HepG2 (cell line): ENCODE data around the gene CERT1. TPM values are rescaled to one million over a fixed set of nuclear protein-coding genes. Genes with fewer than 3 reads are reported as not detected.
"Not testable (repeated sequence)": the region's sequence is repeated elsewhere in the genome, so short reads cannot be mapped to it uniquely, and the experiment has no call there.

Source experiments
- ATAC-seq: fragments of 200-7000 bp; cut with Tn5 transposase; 3 replicates; pipeline ENCODE4 v1.9.1; 2020; ENCODE audit warnings: mild to moderate bottlenecking, moderate library complexity
- BruUV-seq: library from RNA; stranded (reverse); fragments of 400-500 nt; replicated peaks from 2 replicates; lab custom pipeline; 2021; lab: Mats Ljungman, UMichigan
- CTCF ChIA-PET: fragments of 300-600 bp; formaldehyde crosslinking; extraction: SDS; loops from one replicate; lab custom pipeline; 2021; ENCODE audit warnings: low total read pairs, inconsistent platforms, low intra/inter-chr PET ratio; lab: Yijun Ruan, JAX
- POLR2A ChIA-PET: fragments of 350-600 bp; sonication (Branson Sonifier 250); formaldehyde crosslinking; loops from one replicate; lab custom pipeline; 2020; ENCODE audit warnings: antibody characterized with exemption, inconsistent platforms; lab: Yijun Ruan, JAX
- DNase-seq: peaks from one replicate; pipeline ENCODE4 v3.0.0-alpha.2; 2015; ENCODE audit warnings: low spot score
- FAIRE-seq: peaks from 3 replicates; lab custom pipeline; 2011; peaks lifted over from hg19 to GRCh38; lab: Jason Lieb, UNC
- H2AFZ ChIP-seq: one replicate; pipeline ENCODE4 v1.6.1; 2011; ENCODE audit warnings: low read length, inconsistent platforms
- H3K27ac ChIP-seq: fragments of 300-600 bp; 3 replicates; pipeline ENCODE4 v1.8.0; 2011; ENCODE audit warnings: mixed run types, mild to moderate bottlenecking, mixed read lengths, low read length, inconsistent platforms; ENCODE audit not compliant: insufficient read depth; ENCODE audit errors: extremely low read length
- H3K27me3 ChIP-seq, 2 experiments: fragments of 200-600 bp in 1 of 2; 2 replicates in 1 of 2; 3 replicates in 1 of 2; pipeline versions ENCODE4 v1.6.0 to v1.8.0; 2011; ENCODE audit warnings: low read length in 2 of 2, mild to moderate bottlenecking in 2 of 2, moderate library complexity in 2 of 2, inconsistent platforms in 1 of 2; ENCODE audit not compliant: insufficient read depth in 2 of 2, control insufficient read depth in 1 of 2
- H3K36me3 ChIP-seq, 2 experiments: fragments of 200-600 bp in 1 of 2; replicated peaks in 1 of 2; 2 replicates in 1 of 2; 3 replicates in 1 of 2; pipeline versions ENCODE4 v1.5.1 to v1.8.0; 2011; ENCODE audit warnings: low read length in 2 of 2, inconsistent platforms in 1 of 2; ENCODE audit not compliant: insufficient read depth in 2 of 2, control insufficient read depth in 1 of 2
- H3K4me1 ChIP-seq: 2 replicates; pipeline ENCODE4 v1.5.1; 2012; ENCODE audit warnings: low read length, inconsistent platforms; ENCODE audit not compliant: insufficient read depth
- H3K4me2 ChIP-seq: 2 replicates; pipeline ENCODE4 v1.6.0; 2011; ENCODE audit warnings: low read depth, low read length, inconsistent platforms
- H3K4me3 ChIP-seq, 3 experiments: fragments of 200-600 bp in 1 of 3; sonication (generic), shearing (Covaris generic) in 1 of 3; replicated peaks in 1 of 3; 2 replicates each; pipeline ENCODE4 v1.5.1; 2011 to 2016; ENCODE audit warnings: low read length in 3 of 3, inconsistent platforms in 2 of 3, low read depth in 2 of 3, mild to moderate bottlenecking in 2 of 3, control low read depth in 1 of 3, mixed read lengths in 1 of 3; ENCODE audit not compliant: insufficient read depth in 1 of 3
- H3K79me2 ChIP-seq: one replicate; pipeline ENCODE4 v1.6.1; 2011; ENCODE audit warnings: low read length, inconsistent platforms; ENCODE audit not compliant: insufficient read depth
- H3K9ac ChIP-seq: 2 replicates; pipeline ENCODE4 v1.6.0; 2011; ENCODE audit warnings: mild to moderate bottlenecking, low read depth, low read length, inconsistent platforms; ENCODE audit not compliant: insufficient read depth
- H3K9me3 ChIP-seq: 2 replicates; pipeline ENCODE4 v1.5.1; 2012; ENCODE audit warnings: mild to moderate bottlenecking, low read length
- H4K20me1 ChIP-seq: 2 replicates; pipeline ENCODE4 v1.6.0; 2011; ENCODE audit warnings: inconsistent platforms, mild to moderate bottlenecking, low read length, moderate library complexity; ENCODE audit not compliant: insufficient read depth
- HOXA9 ChIP-seq: sonication (generic); formaldehyde crosslinking; IDR thresholded peaks from 2 replicates; pipeline ENCODE4 v1.8.1; 2022; ENCODE audit warnings: missing genetic modification reagents, mild to moderate bottlenecking, moderate library complexity, borderline replicate concordance
- LCORL ChIP-seq, 2 experiments: fragments of 450-650 bp in 1 of 2; sonication (generic) in 1 of 2; formaldehyde crosslinking in 1 of 2; IDR thresholded peaks; 2 replicates each; pipeline versions ENCODE4 v1.5.0 to v1.6.1; 2017 to 2020; ENCODE audit warnings: antibody characterized with exemption in 1 of 2, missing genetic modification reagents in 1 of 2
- SAP130 ChIP-seq: IDR thresholded peaks from 2 replicates; pipeline ENCODE4 v1.6.1; 2016; ENCODE audit warnings: low read depth
- WGBS: methylation state at CpG from one replicate; pipeline ENCODE4 v1.1.6; 2017; ENCODE audit warnings: low lambda C conversion rate; 5-methylcytosine and 5-hydroxymethylcytosine counted together
- in situ Hi-C: cut with HindIII; loops from 2 replicates; pipeline ENCODE4 v1.10.0; 2017; ENCODE audit warnings: low pct_unique_long_range_greater_than_20kb; ENCODE audit not compliant: extremely low pct_ligation_motif_present
- intact Hi-C: fragments of 100-400 bp; cut with micrococcal nuclease; formaldehyde crosslinking; loops from one replicate; pipeline ENCODE4 v1.10.0; 2022; ENCODE audit not compliant: unreplicated experiment
- polyA plus RNA-seq, 8 experiments: library from polyadenylated mRNA; depleted of rRNA in 3 of 8; stranded (reverse) in 7 of 8; unstranded in 1 of 8; fragments of >200 nt; fragmentation: Illumina TruSeq in 4 of 8; extraction: Trizol in 4 of 8; gene quantifications; 2 replicates each; pipeline versions ENCODE4 v1.2.1 to v1.2.3, GENCODE V29; 2011 to 2016; ENCODE audit warnings: low read depth in 4 of 8, missing spikeins in 1 of 8, mixed read lengths in 1 of 8; ENCODE audit not compliant: insufficient read depth in 1 of 8
- total RNA-seq, 5 experiments: library from RNA; depleted of rRNA; stranded (reverse); fragments of >200 nt; fragmentation: Illumina TruSeq; extraction: Trizol; gene quantifications; 2 replicates each; pipeline ENCODE4 v1.2.3, GENCODE V29; 2016; ENCODE audit warnings: low read depth in 1 of 5
- TF ChIP-seq, protein P1 (sequence below): sonication (generic); formaldehyde crosslinking; IDR thresholded peaks from 2 replicates; pipeline ENCODE4 v1.4.0; 2020; ENCODE audit warnings: missing genetic modification reagents

Gene CERT1
- total and polyA plus RNA-seq, 2 of the 13 experiments (the other 11 are each of a cell fraction or from before 2014, with no cell fraction given): 8.2 to 12.7 TPM

DNA sequence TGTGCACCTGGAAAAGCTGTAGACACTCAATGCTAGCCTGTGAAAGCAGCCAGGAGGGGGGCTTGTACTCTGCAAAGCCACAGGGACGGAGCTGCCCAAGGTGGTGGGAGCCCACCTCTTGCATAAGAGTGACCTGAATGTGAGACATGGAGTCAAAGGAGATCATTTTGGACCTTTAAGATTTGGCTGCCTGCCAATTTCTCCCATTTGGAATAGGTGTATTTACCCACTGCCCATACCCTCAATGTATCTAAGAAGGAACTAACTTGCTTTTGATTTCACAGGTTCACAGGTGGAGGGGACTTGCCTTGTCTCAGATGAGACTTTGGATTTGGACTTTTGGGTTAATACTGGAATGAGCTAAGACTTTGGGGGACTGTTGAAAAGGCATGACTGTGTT is 12.6 kb downstream of the CERT1 start:
- peaks cover 5 to 14% of the 10 kb centered on the region in 2 experiments for H3K36me3 ChIP-seq
- peak; percentile 54; the same call in 1 of the 2 replicates for TF ChIP-seq LCORL (IDR thresholded peaks at IDR 0.05)
- CTCF ChIA-PET; POLR2A ChIA-PET; BruUV-seq; H3K4me2 ChIP-seq; intact Hi-C loops; H3K79me2 ChIP-seq; FAIRE-seq; H4K20me1 ChIP-seq; ATAC-seq; H3K9ac ChIP-seq; DNase-seq; H3K4me3 ChIP-seq; H3K9me3 ChIP-seq; H3K27me3 ChIP-seq; H3K27ac ChIP-seq; in situ Hi-C loops; H2AFZ ChIP-seq; H3K4me1 ChIP-seq; TF ChIP-seq LCORL (CRISPR knock-in tag; IDR thresholded peaks at IDR 0.05): not testable (repeated sequence)
- WGBS: 100% methylated on average over 1 of the region's 1 CpG

- POLR2A ChIA-PET: no interaction called here
- intact Hi-C loops (no loop called here), in situ Hi-C loops (no loop called here)
- H3K4me3 ChIP-seq: no peak overlapping the region
- no peak overlapping the region for H3K4me2 ChIP-seq
- no peaks in the 10 kb centered on the region for H3K27me3 ChIP-seq
- no TSS peak for BruUV-seq
- no peak for DNase-seq
- no peaks in the 10 kb centered on the region for H4K20me1 ChIP-seq
- 93% methylated on average over 6 of the region's 7 CpGs for WGBS
- FAIRE-seq: no peak
- ATAC-seq: no peak
- H3K4me1 ChIP-seq: no peaks in the 10 kb centered on the region
- H3K27ac ChIP-seq: no peak overlapping the region
- H3K36me3 ChIP-seq: peaks cover 5 to 13% of the 10 kb centered on the region in 2 experiments
- H3K9ac ChIP-seq: no peak overlapping the region
- TF ChIP-seq, protein P1, sequence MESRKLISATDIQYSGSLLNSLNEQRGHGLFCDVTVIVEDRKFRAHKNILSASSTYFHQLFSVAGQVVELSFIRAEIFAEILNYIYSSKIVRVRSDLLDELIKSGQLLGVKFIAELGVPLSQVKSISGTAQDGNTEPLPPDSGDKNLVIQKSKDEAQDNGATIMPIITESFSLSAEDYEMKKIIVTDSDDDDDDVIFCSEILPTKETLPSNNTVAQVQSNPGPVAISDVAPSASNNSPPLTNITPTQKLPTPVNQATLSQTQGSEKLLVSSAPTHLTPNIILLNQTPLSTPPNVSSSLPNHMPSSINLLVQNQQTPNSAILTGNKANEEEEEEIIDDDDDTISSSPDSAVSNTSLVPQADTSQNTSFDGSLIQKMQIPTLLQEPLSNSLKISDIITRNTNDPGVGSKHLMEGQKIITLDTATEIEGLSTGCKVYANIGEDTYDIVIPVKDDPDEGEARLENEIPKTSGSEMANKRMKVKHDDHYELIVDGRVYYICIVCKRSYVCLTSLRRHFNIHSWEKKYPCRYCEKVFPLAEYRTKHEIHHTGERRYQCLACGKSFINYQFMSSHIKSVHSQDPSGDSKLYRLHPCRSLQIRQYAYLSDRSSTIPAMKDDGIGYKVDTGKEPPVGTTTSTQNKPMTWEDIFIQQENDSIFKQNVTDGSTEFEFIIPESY (CRISPR knock-in tag): peak; percentile 76
- TF ChIP-seq HOXA9 (CRISPR knock-in tag) (no peak), SAP130 (no peak)
- no peaks in the 10 kb centered on the region for H3K9me3 ChIP-seq
- no peak overlapping the region for H2AFZ ChIP-seq
- peaks cover 2% of the 10 kb centered on the region for H3K79me2 ChIP-seq
- CTCF ChIA-PET: no interaction called here
Observed at GRCh38 chr5:75498208-75498777, 13.1 kb downstream of the CERT1 start.
